ENCODE measurements around the gene UTP4. TPM values are rescaled to one million over a fixed set of nuclear protein-coding genes. Genes with fewer than 3 reads are reported as not detected.

The UTP4 gene

GRCh38 chr16:69204172-69204571, 71.7 kb downstream of the UTP4 start:
- Histone ChIP-seq H2BK15ac (ENCODE audit: low read length) (no peak overlapping the region), H3K27ac (replicated peaks; ENCODE audit: low read length) (no peak overlapping the region), H3K18ac (ENCODE audit: low read length) (no peak overlapping the region), H3K9me3 (replicated peaks in 1 of 2; ENCODE audit: control insufficient read depth in 2 of 2, insufficient read depth in 1 of 2, low read depth in 1 of 2, low read length in 2 of 2) (no peaks in the 10 kb centered on the region), H3K4ac (ENCODE audit: low read length) (no peak overlapping the region), H2BK12ac (ENCODE audit: low read length) (no peak overlapping the region), H4K91ac (ENCODE audit: low read depth, low read length, poor library complexity) (no peak overlapping the region), H2AK5ac (ENCODE audit: low read depth, low read length) (no peak overlapping the region), H2BK5ac (ENCODE audit: low read length) (no peak overlapping the region), H3K36me3 (replicated peaks in 1 of 2; ENCODE audit: control insufficient read depth in 2 of 2, insufficient read depth in 2 of 2, low read length in 2 of 2) (no peaks in the 10 kb centered on the region), H3K4me3 (ENCODE audit: low read length in 2 of 2) (no peak overlapping the region), H2BK120ac (ENCODE audit: low read depth, low read length) (no peak overlapping the region), H3K27me3 (ENCODE audit: control insufficient read depth in 3 of 3, insufficient read depth in 3 of 3, low read depth in 1 of 3, low read length in 3 of 3) (no peaks in the 10 kb centered on the region), H3K4me2 (ENCODE audit: insufficient read depth, low read length, poor library complexity, severe bottlenecking) (no peak overlapping the region), H4K8ac (ENCODE audit: low read depth, low read length) (no peak overlapping the region), H3K14ac (ENCODE audit: low read length) (no peak overlapping the region), H3K9ac (ENCODE audit: low read depth, low read length, poor library complexity) (no peak overlapping the region), H3K79me1 (ENCODE audit: low read depth, low read length) (peaks cover 2% of the 10 kb centered on the region), H2AFZ (ENCODE audit: low read length) (no peak overlapping the region), H3K23ac (ENCODE audit: low read depth, low read length, poor library complexity) (no peak overlapping the region), H3K4me1 (ENCODE audit: control insufficient read depth in 2 of 2, insufficient read depth in 1 of 2, low read depth in 1 of 2, low read length in 2 of 2) (no peaks in the 10 kb centered on the region)
- DNase-seq (ENCODE audit: low spot score): no peak

- H3K27ac ChIP-seq (replicated peaks; ENCODE audit: low read length): no peak overlapping the region
- H3K4me2 ChIP-seq (ENCODE audit: insufficient read depth, low read length, poor library complexity, severe bottlenecking): no peak overlapping the region
- no peak for DNase-seq (ENCODE audit: low spot score)
- H3K4me3 ChIP-seq (ENCODE audit: low read length in 2 of 2): no peak overlapping the region
- H4K91ac ChIP-seq (ENCODE audit: low read depth, low read length, poor library complexity): no peak overlapping the region
- H2BK120ac ChIP-seq (ENCODE audit: low read depth, low read length): no peak overlapping the region
- H2BK12ac ChIP-seq (ENCODE audit: low read length): no peak overlapping the region
- no peaks in the 10 kb centered on the region for H3K4me1 ChIP-seq (ENCODE audit: control insufficient read depth in 2 of 2, insufficient read depth in 1 of 2, low read depth in 1 of 2, low read length in 2 of 2)
- no peak overlapping the region for H2AK5ac ChIP-seq (ENCODE audit: low read depth, low read length)
- H4K8ac ChIP-seq (ENCODE audit: low read depth, low read length): no peak overlapping the region
- H3K14ac ChIP-seq (ENCODE audit: low read length): no peak overlapping the region
- no peak overlapping the region for H3K9ac ChIP-seq (ENCODE audit: low read depth, low read length, poor library complexity)
- WGBS, 2 donors (ENCODE audit: extremely low coverage in 2 of 2, insufficient read length in 2 of 2, insufficient replicate concordance in 1 of 2): no CpG with 5 or more reads among the region's 4 CpGs
- no peak overlapping the region for H3K4ac ChIP-seq (ENCODE audit: low read length)
- no peak overlapping the region for H3K23ac ChIP-seq (ENCODE audit: low read depth, low read length, poor library complexity)
- peaks cover 2% of the 10 kb centered on the region for H3K79me1 ChIP-seq (ENCODE audit: low read depth, low read length)
- H2BK15ac ChIP-seq (ENCODE audit: low read length): no peak overlapping the region
- H3K9me3 ChIP-seq (replicated peaks in 1 of 2; ENCODE audit: control insufficient read depth in 2 of 2, insufficient read depth in 1 of 2, low read depth in 1 of 2, low read length in 2 of 2): no peaks in the 10 kb centered on the region
- H3K36me3 ChIP-seq (replicated peaks in 1 of 2; ENCODE audit: control insufficient read depth in 2 of 2, insufficient read depth in 2 of 2, low read length in 2 of 2): no peaks in the 10 kb centered on the region
- H3K18ac ChIP-seq (ENCODE audit: low read length): no peak overlapping the region
- H3K27me3 ChIP-seq (ENCODE audit: control insufficient read depth in 3 of 3, insufficient read depth in 3 of 3, low read depth in 1 of 3, low read length in 3 of 3): no peaks in the 10 kb centered on the region
- no peak overlapping the region for H2BK5ac ChIP-seq (ENCODE audit: low read length)
- no peak overlapping the region for H2AFZ ChIP-seq (ENCODE audit: low read length)
Observed at GRCh38 chr16:69209735-69210134, 77.3 kb downstream of the UTP4 start.

GRCh38 chr16:69217433-69217832, 85.0 kb downstream of the UTP4 start:
- no peak for DNase-seq (ENCODE audit: low spot score)
- Histone ChIP-seq H3K36me3 (replicated peaks in 1 of 2; ENCODE audit: control insufficient read depth in 2 of 2, insufficient read depth in 2 of 2, low read length in 2 of 2) (no peaks in the 10 kb centered on the region), H2AFZ (ENCODE audit: low read length) (no peak overlapping the region), H3K27ac (replicated peaks; ENCODE audit: low read length) (no peak overlapping the region), H2BK12ac (ENCODE audit: low read length) (no peak overlapping the region), H3K4ac (ENCODE audit: low read length) (no peak overlapping the region), H3K9ac (ENCODE audit: low read depth, low read length, poor library complexity) (no peak overlapping the region), H3K4me2 (ENCODE audit: insufficient read depth, low read length, poor library complexity, severe bottlenecking) (no peak overlapping the region), H2BK120ac (ENCODE audit: low read depth, low read length) (no peak overlapping the region), H3K4me1 (ENCODE audit: control insufficient read depth in 2 of 2, insufficient read depth in 1 of 2, low read depth in 1 of 2, low read length in 2 of 2) (no peaks in the 10 kb centered on the region), H3K4me3 (ENCODE audit: low read length in 2 of 2) (no peak overlapping the region), H3K79me1 (ENCODE audit: low read depth, low read length) (no peaks in the 10 kb centered on the region), H3K27me3 (ENCODE audit: control insufficient read depth in 3 of 3, insufficient read depth in 3 of 3, low read depth in 1 of 3, low read length in 3 of 3) (no peaks in the 10 kb centered on the region), H3K14ac (ENCODE audit: low read length) (no peak overlapping the region), H3K18ac (ENCODE audit: low read length) (no peak overlapping the region), H2BK5ac (ENCODE audit: low read length) (no peak overlapping the region), H4K8ac (ENCODE audit: low read depth, low read length) (no peak overlapping the region), H3K23ac (ENCODE audit: low read depth, low read length, poor library complexity) (no peak overlapping the region), H3K9me3 (replicated peaks in 1 of 2; ENCODE audit: control insufficient read depth in 2 of 2, insufficient read depth in 1 of 2, low read depth in 1 of 2, low read length in 2 of 2) (no peaks in the 10 kb centered on the region), H2AK5ac (ENCODE audit: low read depth, low read length) (no peak overlapping the region), H4K91ac (ENCODE audit: low read depth, low read length, poor library complexity) (no peak overlapping the region), H2BK15ac (ENCODE audit: low read length) (no peak overlapping the region)
- no CpG with 5 or more reads among the region's 1 CpG for WGBS, 2 donors (ENCODE audit: extremely low coverage in 2 of 2, insufficient read length in 2 of 2, insufficient replicate concordance in 1 of 2)

Small RNA genes within 50 kb of the gene (small RNA-seq; reads per million reads assigned to genes)
- not detected for gene RF00019 (ENCODE audit: insufficient read depth)
- not detected for gene RNU6-22P (ENCODE audit: insufficient read depth)

All from neuronal stem cell (in vitro differentiated cells).